IMR-90 (cell line): Measurements from ENCODE around the gene PMS2. TPM values are rescaled to one million over a fixed set of nuclear protein-coding genes. Genes with fewer than 3 reads are reported as not detected.
"Not testable (repeated sequence)": the region's sequence is repeated elsewhere in the genome, so short reads cannot be mapped to it uniquely, and the experiment has no call there.

Source experiments
- ATAC-seq: fragments of 200-7000 bp; cut with Tn5 transposase; 2 replicates; pipeline ENCODE4 v1.9.1; 2020; ENCODE audit warnings: low read depth, mild to moderate bottlenecking, moderate library complexity
- BruUV-seq: library from RNA; stranded (reverse); fragments of 400-500 nt; replicated peaks from 2 replicates; lab custom pipeline; 2021; lab: Mats Ljungman, UMichigan
- CTCF ChIA-PET: fragments of 300-600 bp; formaldehyde crosslinking; extraction: SDS; loops from one replicate; lab custom pipeline; 2021; ENCODE audit warnings: antibody characterized with exemption; lab: Yijun Ruan, JAX
- POLR2A ChIA-PET: fragments of 300-600 bp; sonication (Branson Sonifier 250); formaldehyde crosslinking; loops from one replicate; lab custom pipeline; 2022; ENCODE audit warnings: antibody characterized with exemption; ENCODE audit not compliant: unreplicated experiment; lab: Charles Lee
- DNase-seq: peaks from one replicate; pipeline ENCODE4 v3.0.0; 2013
- H2AFZ ChIP-seq: replicated peaks from 2 replicates; pipeline ENCODE3; 2013; ENCODE audit warnings: low read length, mild to moderate bottlenecking; ENCODE audit not compliant: poor library complexity
- H2AK5ac ChIP-seq: 2 replicates; pipeline ENCODE4 v1.6.1; 2013; ENCODE audit warnings: low read depth, low read length, inconsistent platforms
- H2AK9ac ChIP-seq: replicated peaks from 2 replicates; pipeline ENCODE3; 2013; ENCODE audit warnings: mild to moderate bottlenecking, low read depth, low read length, moderate library complexity; ENCODE audit not compliant: poor library complexity
- H2BK120ac ChIP-seq: 2 replicates; pipeline ENCODE4 v1.6.1; 2013; ENCODE audit warnings: low read depth, low read length, inconsistent platforms
- H2BK15ac ChIP-seq: 3 replicates; pipeline ENCODE4 v1.6.1; 2013; ENCODE audit warnings: low read depth, low read length, inconsistent platforms
- H2BK20ac ChIP-seq: 2 replicates; pipeline ENCODE4 v1.6.1; 2013; ENCODE audit warnings: low read depth, mild to moderate bottlenecking, inconsistent platforms, low read length, moderate library complexity
- H2BK5ac ChIP-seq: 2 replicates; pipeline ENCODE4 v1.6.1; 2013; ENCODE audit warnings: mild to moderate bottlenecking, low read depth, low read length, inconsistent platforms; ENCODE audit not compliant: poor library complexity, severe bottlenecking
- H3K14ac ChIP-seq: replicated peaks from 2 replicates; pipeline ENCODE4 v1.6.1; 2013; ENCODE audit warnings: low read depth, low read length, inconsistent platforms
- H3K18ac ChIP-seq: 2 replicates; pipeline ENCODE4 v1.6.1; 2013; ENCODE audit warnings: low read depth, low read length, control low read depth
- H3K23ac ChIP-seq: 2 replicates; pipeline ENCODE4 v1.6.1; 2013; ENCODE audit warnings: low read depth, low read length, inconsistent platforms
- H3K27ac ChIP-seq: 2 replicates; pipeline ENCODE4 v1.5.1; 2013; ENCODE audit warnings: mild to moderate bottlenecking, control low read depth, low read length; ENCODE audit not compliant: insufficient read depth
- H3K27me3 ChIP-seq: 2 replicates; pipeline ENCODE4 v1.6.1; 2013; ENCODE audit warnings: low read length; ENCODE audit not compliant: control insufficient read depth, insufficient read depth
- H3K36me3 ChIP-seq: 2 replicates; pipeline ENCODE4 v1.6.1; 2013; ENCODE audit warnings: low read length, mixed read lengths; ENCODE audit not compliant: control insufficient read depth, insufficient read depth
- H3K4ac ChIP-seq: 2 replicates; pipeline ENCODE4 v1.6.1; 2013; ENCODE audit warnings: low read depth, low read length, inconsistent platforms
- H3K4me1 ChIP-seq: 2 replicates; pipeline ENCODE4 v1.6.1; 2013; ENCODE audit warnings: low read length, mixed read lengths; ENCODE audit not compliant: control insufficient read depth, insufficient read depth
- H3K4me2 ChIP-seq: 2 replicates; pipeline ENCODE4 v1.6.1; 2013; ENCODE audit warnings: low read depth, mild to moderate bottlenecking, control low read depth, low read length, moderate library complexity
- H3K4me3 ChIP-seq: 2 replicates; pipeline ENCODE4 v1.5.1; 2013; ENCODE audit warnings: low read depth, mild to moderate bottlenecking, control low read depth, low read length, moderate library complexity; ENCODE audit not compliant: insufficient read depth
- H3K56ac ChIP-seq: 2 replicates; pipeline ENCODE4 v1.6.1; 2013; ENCODE audit warnings: low read length, inconsistent platforms; ENCODE audit not compliant: insufficient read depth; ENCODE audit errors: extremely low read depth
- H3K79me1 ChIP-seq, 2 experiments: 2 replicates each; pipeline ENCODE4 v1.6.1; 2013; ENCODE audit warnings: low read length in 2 of 2, inconsistent platforms in 1 of 2, low read depth in 1 of 2
- H3K9ac ChIP-seq: 2 replicates; pipeline ENCODE4 v1.6.1; 2013; ENCODE audit warnings: low read depth, low read length, control low read depth
- H3K9me1 ChIP-seq: 2 replicates; pipeline ENCODE4 v1.6.1; 2013; ENCODE audit warnings: low read length, inconsistent platforms; ENCODE audit not compliant: insufficient read depth
- H3K9me3 ChIP-seq: 2 replicates; pipeline ENCODE4 v1.6.1; 2013; ENCODE audit warnings: low read length; ENCODE audit not compliant: control insufficient read depth, insufficient read depth
- H4K20me1 ChIP-seq: 2 replicates; pipeline ENCODE4 v1.6.1; 2013; ENCODE audit warnings: low read length, inconsistent platforms; ENCODE audit not compliant: insufficient read depth
- H4K5ac ChIP-seq: 2 replicates; pipeline ENCODE4 v1.6.1; 2013; ENCODE audit warnings: mild to moderate bottlenecking, low read depth, low read length, control low read depth
- H4K8ac ChIP-seq, 2 experiments: 2 replicates each; pipeline ENCODE4 v1.6.1; 2013; ENCODE audit warnings: low read depth in 2 of 2, low read length in 2 of 2, control low read depth in 1 of 2, inconsistent platforms in 1 of 2
- H4K91ac ChIP-seq: 2 replicates; pipeline ENCODE4 v1.6.1; 2013; ENCODE audit warnings: low read depth, low read length, inconsistent platforms; ENCODE audit not compliant: insufficient read depth
- WGBS, 2 experiments: methylation state at CpG; one replicate each; pipeline versions ENCODE4 v1.1.5 to v1.1.7; 2013; ENCODE audit warnings: missing lambda C conversion rate in 2 of 2; ENCODE audit not compliant: insufficient read length in 1 of 2; ENCODE audit errors: extremely low coverage in 2 of 2; 5-methylcytosine and 5-hydroxymethylcytosine counted together
- dilution Hi-C: fragments of 300-500 bp; cut with HindIII; formaldehyde crosslinking; loops from one replicate; pipeline ENCODE4 v1.14.3; 2018; ENCODE audit warnings: low sequenced_read_pairs; ENCODE audit not compliant: unreplicated experiment
- in situ Hi-C: fragments of 300-500 bp; cut with MboI; formaldehyde crosslinking; loops from 3 replicates; pipeline ENCODE4 v1.14.3; 2019; ENCODE audit warnings: low sequenced_read_pairs, inconsistent platforms, mixed read lengths
- intact Hi-C: fragments of 100-400 bp; cut with micrococcal nuclease; formaldehyde crosslinking; loops from 2 replicates; pipeline ENCODE4 v1.10.0; 2022
- polyA plus RNA-seq, 3 experiments: library from polyadenylated mRNA; depleted of rRNA; stranded (reverse); fragments of >200 nt; gene quantifications; 2 replicates each; pipeline ENCODE4 v1.2.3, GENCODE V29; 2012; ENCODE audit warnings: low replicate concordance in 1 of 3
- total RNA-seq: library from RNA; depleted of rRNA; stranded (reverse); fragments of >200 nt; gene quantifications from 2 replicates; pipeline ENCODE4 v1.2.3, GENCODE V29; 2012

Gene PMS2
- total and polyA plus RNA-seq, 2 of the 4 experiments (the other 2 are of a cell fraction), result 6.8 to 14.3 TPM

- Histone ChIP-seq H3K27ac (0 out of 2 replicates have a peak overlapping the region, but pooled peaks have one; percentile 27), H4K8ac (peak overlapping the region; percentile 41 to 54; a peak in 2 of 4 replicates), H3K4ac (peak overlapping the region; percentile 31; the same call in 1 of the 2 replicates), H3K79me1 (peaks cover 9 to 47% of the 10 kb centered on the region in 2 experiments), H3K4me2 (peak overlapping the region; percentile 87), H3K23ac (peak overlapping the region; percentile 27; the same call in 1 of the 2 replicates), H3K9ac (peak overlapping the region; percentile 68), H3K4me3 (peak overlapping the region; percentile 58)
- H2BK5ac ChIP-seq, H2BK120ac ChIP-seq, H2AFZ ChIP-seq, H2AK9ac ChIP-seq, dilution Hi-C loops, H4K5ac ChIP-seq, H2BK15ac ChIP-seq, DNase-seq, POLR2A ChIA-PET, H2AK5ac ChIP-seq, H3K56ac ChIP-seq, H4K20me1 ChIP-seq, H4K91ac ChIP-seq, BruUV-seq, intact Hi-C loops, H2BK20ac ChIP-seq, H3K9me1 ChIP-seq, ATAC-seq, H3K36me3 ChIP-seq, H3K27me3 ChIP-seq, H3K14ac ChIP-seq, H3K9me3 ChIP-seq, H3K18ac ChIP-seq, H3K4me1 ChIP-seq, in situ Hi-C loops: not testable (repeated sequence)
- 67% methylated on average over 2 of the region's 27 CpGs; no CpG with 5 or more reads in 1 of the 2 experiments for WGBS, 2 experiments
- CTCF ChIA-PET, result interaction anchor here (0.5 to 1.4 kb wide), 3 partner anchors 182 to 342 kb away, joined by 3 to 5 read pairs (median 3); no protein-coding TSS in a partner anchor
Measured at GRCh38 chr7:6007835-6008590, 836 bp downstream of the PMS2 start.
